ENCODE results near the gene SLC5A11. TPM values are rescaled to one million over a fixed set of nuclear protein-coding genes. Genes with fewer than 3 reads are reported as not detected.

SLC5A11 gene
- total RNA-seq, 1 experiment from 2014 or later: 0.22 TPM

DNA sequence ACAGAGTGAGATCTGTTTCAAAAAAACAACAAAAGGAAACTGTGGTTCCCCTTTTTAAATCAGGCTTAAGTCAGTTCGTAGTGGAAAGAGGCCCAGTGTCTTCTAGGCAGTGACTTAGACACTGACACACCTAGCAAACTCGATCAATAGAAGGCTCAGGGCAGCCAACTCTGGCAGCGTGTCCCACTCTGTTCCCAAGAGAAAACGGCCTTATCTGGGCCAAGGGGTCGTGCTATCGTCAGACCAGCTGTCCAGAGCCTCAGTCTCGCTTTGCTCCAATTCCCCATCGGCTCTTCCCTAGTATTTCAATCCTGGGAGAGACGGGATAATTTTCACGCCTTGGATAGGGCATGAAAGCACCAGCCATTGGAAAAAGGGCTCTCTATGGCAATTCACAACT is 72.9 kb downstream of the SLC5A11 start:
- Mint-ChIP-seq H3K4me1 (peaks cover 5 to 11% of the 10 kb centered on the region in 2 experiments; a peak in 3 of 4 replicates), H3K9me3 (no peaks in the 10 kb centered on the region), H3K27me3 (ENCODE audit: low read depth) (peaks cover 2% of the 10 kb centered on the region), H3K36me3 (ENCODE audit: insufficient read depth in 1 of 3, low read depth in 3 of 3) (peaks cover 21 to 50% (median 24%) of the 10 kb centered on the region in 3 experiments; a peak in 6 of 7 replicates), H3K4me3 (no peak overlapping the region), H3K27ac (no peak overlapping the region)
- H3K4me2 ChIP-seq (ENCODE audit: insufficient read depth, insufficient read length, low read length): no peak overlapping the region
- no peak overlapping the region for H3K9ac ChIP-seq (ENCODE audit: extremely low read depth, insufficient read length, low read length)
- H3K23ac ChIP-seq (ENCODE audit: insufficient read length, low read depth, low read length): no peak overlapping the region
- no peak overlapping the region for H3T11ph ChIP-seq (ENCODE audit: low read length)
- no peaks in the 10 kb centered on the region for H3K4me1 ChIP-seq (ENCODE audit: insufficient read depth, low read length)
- no peak overlapping the region for H4K8ac ChIP-seq (replicated peaks; ENCODE audit: insufficient read length, low read depth, low read length)
- H3K79me2 ChIP-seq (ENCODE audit: insufficient read depth, low read length): no peaks in the 10 kb centered on the region
- H3K23me2 ChIP-seq (ENCODE audit: insufficient read length, low read depth, low read length, poor library complexity, severe bottlenecking): no peaks in the 10 kb centered on the region
- no peak overlapping the region for H3K27ac ChIP-seq (ENCODE audit: insufficient read length, low read depth, low read length)
- H3K9me3 ChIP-seq (ENCODE audit: control insufficient read depth, low read depth, low read length): no peaks in the 10 kb centered on the region
- H3K14ac ChIP-seq (ENCODE audit: insufficient read depth, low read length): no peak overlapping the region
- no peak overlapping the region for H2BK20ac ChIP-seq (ENCODE audit: low read depth, low read length, poor library complexity, severe bottlenecking)
- H4K91ac ChIP-seq (ENCODE audit: insufficient read length, low read depth, low read length): no peak overlapping the region
- no peak overlapping the region for H2BK5ac ChIP-seq (ENCODE audit: insufficient read length, low read length)
- no peak overlapping the region for H3K56ac ChIP-seq (ENCODE audit: insufficient read length, low read depth, low read length)
- no peaks in the 10 kb centered on the region for H3K79me1 ChIP-seq (ENCODE audit: insufficient read depth, low read depth, low read length, poor library complexity, severe bottlenecking)
- no peak for DNase-seq
- H4K20me1 ChIP-seq (ENCODE audit: control insufficient read depth, insufficient read depth, insufficient read length): no peaks in the 10 kb centered on the region
- no peaks in the 10 kb centered on the region for H3K27me3 ChIP-seq (ENCODE audit: insufficient read depth, low read length)
- WGBS (ENCODE audit: extremely low coverage, insufficient read length, low lambda C conversion rate): no CpG with 5 or more reads among the region's 10 CpGs
- H2BK12ac ChIP-seq (ENCODE audit: insufficient read length, low read depth, low read length): no peak overlapping the region
- TF ChIP-seq, protein P1, sequence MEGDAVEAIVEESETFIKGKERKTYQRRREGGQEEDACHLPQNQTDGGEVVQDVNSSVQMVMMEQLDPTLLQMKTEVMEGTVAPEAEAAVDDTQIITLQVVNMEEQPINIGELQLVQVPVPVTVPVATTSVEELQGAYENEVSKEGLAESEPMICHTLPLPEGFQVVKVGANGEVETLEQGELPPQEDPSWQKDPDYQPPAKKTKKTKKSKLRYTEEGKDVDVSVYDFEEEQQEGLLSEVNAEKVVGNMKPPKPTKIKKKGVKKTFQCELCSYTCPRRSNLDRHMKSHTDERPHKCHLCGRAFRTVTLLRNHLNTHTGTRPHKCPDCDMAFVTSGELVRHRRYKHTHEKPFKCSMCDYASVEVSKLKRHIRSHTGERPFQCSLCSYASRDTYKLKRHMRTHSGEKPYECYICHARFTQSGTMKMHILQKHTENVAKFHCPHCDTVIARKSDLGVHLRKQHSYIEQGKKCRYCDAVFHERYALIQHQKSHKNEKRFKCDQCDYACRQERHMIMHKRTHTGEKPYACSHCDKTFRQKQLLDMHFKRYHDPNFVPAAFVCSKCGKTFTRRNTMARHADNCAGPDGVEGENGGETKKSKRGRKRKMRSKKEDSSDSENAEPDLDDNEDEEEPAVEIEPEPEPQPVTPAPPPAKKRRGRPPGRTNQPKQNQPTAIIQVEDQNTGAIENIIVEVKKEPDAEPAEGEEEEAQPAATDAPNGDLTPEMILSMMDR (conservative IDR thresholded peaks at IDR 0.05): no peak
- H2BK120ac ChIP-seq (ENCODE audit: low read depth, low read length, poor library complexity, severe bottlenecking): no peak overlapping the region
- H2BK15ac ChIP-seq (ENCODE audit: low read depth, low read length): no peak overlapping the region
- H3K18ac ChIP-seq (ENCODE audit: insufficient read length, low read depth, low read length): no peak overlapping the region
- no peak overlapping the region for H2AK5ac ChIP-seq (ENCODE audit: insufficient read length, low read length)
- H3K4ac ChIP-seq (ENCODE audit: low read depth, low read length): no peak overlapping the region
- no peak overlapping the region for H2AFZ ChIP-seq (ENCODE audit: low read length)
- no peak overlapping the region for H4K5ac ChIP-seq (ENCODE audit: insufficient read length, low read depth, low read length)

Data from H9 (cell line).